Putamen (tissue), 1 donor: ENCODE results near the gene LRSAM1.
"Not testable (repeated sequence)": the region's sequence is repeated elsewhere in the genome, so short reads cannot be mapped to it uniquely, and the experiment has no call there.

Source experiments
- DNase-seq: peaks from one replicate; pipeline ENCODE4 v3.0.0-alpha.2; 2016; ENCODE audit warnings: low spot score

Gene LRSAM1

DNA sequence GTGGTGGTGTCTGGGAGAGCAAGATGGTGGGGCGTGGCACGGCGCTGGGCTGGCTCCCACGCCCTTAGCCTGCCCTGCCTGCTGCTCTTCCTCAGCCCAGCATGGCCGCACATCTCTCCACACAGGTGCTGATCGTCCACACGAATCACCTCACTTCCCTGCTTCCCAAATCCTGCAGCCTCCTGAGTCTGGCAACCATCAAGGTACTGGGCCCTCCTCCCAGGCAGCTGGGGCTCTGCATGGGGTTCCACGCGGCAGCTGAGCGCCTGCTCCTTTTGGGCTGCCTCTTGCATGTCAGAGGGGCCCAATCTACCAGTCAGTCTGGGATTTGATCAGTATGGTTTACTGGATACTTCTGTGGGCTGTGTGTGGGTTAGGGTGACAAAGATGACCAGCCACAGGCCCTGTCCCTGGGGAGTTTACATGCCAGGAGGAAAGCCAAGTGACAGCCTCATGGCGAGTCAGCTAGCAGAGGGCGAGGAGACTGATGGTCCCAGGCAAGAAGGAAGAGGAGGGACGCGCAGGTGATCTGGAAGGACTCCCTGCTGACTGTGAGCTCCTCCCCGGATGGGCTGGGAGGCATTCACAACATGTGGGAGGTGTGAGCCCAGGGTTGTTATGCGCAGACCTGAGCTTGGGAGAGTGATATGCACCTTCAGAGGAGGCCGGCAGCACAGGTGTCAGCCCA is 6.0 kb downstream of the LRSAM1 start:
- no peak for DNase-seq

DNA sequence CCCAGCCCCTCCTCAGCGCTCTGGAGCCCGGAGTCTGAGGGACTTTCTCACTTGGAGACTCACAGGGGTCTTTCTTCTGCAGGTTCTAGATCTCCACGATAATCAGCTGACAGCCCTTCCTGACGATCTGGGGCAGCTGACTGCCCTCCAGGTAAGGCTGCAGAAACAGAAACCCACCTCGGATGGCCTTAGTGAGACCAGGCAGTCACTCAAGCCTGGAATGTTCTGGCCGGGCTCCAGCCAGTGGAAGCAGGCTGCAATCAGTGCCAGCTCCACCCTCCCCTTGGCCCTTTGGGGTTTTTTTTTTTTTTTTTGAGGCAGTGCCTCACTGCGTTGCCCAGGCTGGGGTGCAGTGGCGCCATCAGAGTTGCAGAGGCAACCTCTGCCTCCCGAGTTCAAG is 7.6 kb downstream of the LRSAM1 start:
- no peak for DNase-seq

DNA sequence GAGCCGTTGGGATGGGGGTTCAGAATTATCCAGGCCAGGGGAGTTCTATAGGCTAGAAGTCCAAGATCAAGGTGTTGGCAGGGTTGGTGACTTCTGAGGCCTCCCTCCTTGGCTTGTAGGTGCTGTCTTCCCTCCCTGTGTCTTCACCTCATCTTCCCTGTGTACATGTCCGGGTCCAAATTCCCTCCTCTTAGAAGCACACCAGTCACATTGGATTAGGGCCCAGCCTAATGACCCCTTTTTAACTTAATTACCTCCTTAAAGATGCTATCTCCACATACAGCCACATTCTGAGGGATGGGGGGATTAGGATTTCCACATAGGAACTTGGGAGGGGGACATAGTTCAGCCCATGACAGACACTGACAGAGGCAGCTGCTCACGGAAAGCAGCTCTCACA is 12.1 kb downstream of the LRSAM1 start:
- DNase-seq = no peak

DNA sequence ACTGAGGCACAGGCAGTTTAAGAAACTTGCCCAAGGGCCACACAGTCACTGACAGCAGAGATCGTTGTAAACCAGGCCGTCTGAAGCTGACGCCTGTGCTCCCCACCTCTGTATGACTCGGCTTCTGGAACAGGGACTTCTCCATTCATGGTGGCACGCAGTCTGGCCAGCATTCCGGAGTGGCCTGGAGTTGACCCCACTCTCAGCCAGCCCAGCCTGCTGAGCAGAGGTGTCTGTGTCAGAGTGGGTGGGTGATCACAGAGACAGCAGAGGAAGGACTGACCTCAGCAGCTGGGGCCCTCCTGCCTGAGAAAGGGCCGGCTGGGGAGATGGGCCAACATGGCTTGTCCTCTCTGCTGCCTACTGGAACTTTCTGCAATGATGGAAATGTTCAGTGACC is 12.6 kb downstream of the LRSAM1 start:
- no peak for DNase-seq

DNA sequence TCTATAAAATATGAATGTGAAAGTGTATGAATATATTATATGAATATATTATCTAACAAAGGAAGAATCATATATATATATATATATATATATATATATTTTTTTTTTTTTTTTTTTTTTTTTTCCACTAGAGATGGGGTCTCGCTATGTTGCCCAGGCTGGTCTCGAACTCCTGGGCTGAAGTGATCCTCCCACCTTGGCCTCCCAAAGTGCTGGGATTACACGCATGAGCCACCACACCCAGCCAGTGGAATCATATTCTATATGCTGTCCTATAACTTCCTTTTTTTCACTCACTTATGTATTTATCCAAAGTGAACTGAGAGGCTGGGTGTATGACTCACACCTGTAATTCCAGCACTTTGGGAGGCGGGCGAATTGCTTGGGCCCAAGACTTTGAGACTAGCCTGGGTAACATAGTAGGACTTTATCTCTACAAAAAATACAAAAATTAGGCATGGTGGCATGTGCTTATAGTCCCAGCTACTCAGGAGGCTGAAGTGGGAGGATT is 15.2 kb downstream of the LRSAM1 start:
- DNase-seq = not testable (repeated sequence)

DNA sequence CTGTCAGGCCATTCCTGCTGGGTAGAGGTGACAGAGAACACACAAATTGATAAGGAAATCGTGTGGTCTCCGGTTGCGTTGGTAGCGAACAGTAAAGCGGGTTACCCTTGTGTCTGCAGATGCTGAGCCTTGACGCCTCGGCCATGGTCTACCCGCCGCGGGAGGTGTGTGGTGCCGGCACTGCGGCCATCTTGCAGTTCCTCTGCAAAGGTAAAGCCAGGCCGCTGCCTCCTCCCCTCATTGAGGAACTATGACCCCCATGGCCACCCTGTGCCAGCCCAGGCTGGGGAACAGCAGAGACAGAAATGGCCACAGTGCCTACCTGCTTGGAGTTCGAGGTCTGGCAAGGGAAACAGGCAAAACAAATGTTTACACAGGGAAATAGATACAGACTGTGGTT is 16.3 kb downstream of the LRSAM1 start:
- no peak for DNase-seq

DNA sequence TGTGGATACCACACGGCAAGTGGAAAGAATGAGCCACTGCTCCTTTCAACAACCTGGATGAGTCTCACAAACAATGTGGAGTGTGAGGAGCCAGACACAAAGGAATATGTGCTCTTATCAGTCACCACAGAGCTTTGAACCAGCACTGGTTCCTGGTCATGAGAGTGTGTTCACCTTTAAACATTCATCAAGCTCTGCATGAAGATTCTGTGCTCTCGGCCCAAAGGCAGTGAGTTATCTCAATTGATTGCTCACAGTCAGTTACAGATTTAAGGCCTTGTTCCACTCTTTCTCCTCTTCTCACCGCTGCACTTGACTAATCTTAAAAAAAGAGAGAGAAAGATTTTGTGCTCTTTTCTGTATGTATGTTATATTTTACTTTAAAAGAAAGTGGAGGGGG is 19.4 kb downstream of the LRSAM1 start:
- DNase-seq = no peak

DNA sequence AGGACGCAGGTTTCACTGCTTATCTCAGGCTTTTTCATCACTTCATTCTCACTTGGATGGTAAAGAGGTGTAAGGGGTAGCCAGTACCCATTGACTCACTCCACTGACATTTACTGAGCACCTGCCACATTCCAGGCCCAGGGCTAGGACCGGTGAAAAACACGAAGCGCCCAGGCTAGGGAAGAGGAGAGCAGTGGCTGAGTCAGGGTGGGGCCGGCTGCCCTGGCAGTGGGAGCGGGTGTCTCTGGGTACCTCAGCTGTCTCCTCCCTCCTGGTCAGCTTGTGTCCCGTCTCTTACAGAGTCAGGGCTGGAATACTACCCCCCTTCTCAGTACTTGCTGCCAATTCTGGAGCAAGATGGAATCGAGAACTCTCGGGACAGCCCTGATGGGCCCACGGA is 22.2 kb downstream of the LRSAM1 start:
- DNase-seq = no peak

DNA sequence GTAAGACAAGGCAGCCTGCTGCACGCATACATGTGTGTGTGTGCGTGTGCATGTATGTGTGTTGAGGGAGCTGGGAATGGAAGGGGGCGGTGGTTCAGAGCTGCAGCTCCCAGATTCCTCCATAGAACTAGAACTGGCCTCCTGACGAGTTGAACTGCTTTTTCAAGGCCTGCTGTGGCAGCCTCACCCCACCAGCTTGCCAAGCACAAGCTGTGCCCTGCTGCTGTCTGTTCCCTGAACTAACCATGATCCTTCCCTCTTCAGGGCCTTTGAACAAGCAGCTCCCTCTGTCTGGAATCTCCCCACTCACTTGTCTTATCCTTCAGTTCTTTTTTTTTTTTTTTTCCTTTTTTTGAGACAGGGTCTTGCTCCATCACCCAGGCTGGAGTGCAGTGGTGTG is 22.6 kb downstream of the LRSAM1 start:
- no peak for DNase-seq

DNA sequence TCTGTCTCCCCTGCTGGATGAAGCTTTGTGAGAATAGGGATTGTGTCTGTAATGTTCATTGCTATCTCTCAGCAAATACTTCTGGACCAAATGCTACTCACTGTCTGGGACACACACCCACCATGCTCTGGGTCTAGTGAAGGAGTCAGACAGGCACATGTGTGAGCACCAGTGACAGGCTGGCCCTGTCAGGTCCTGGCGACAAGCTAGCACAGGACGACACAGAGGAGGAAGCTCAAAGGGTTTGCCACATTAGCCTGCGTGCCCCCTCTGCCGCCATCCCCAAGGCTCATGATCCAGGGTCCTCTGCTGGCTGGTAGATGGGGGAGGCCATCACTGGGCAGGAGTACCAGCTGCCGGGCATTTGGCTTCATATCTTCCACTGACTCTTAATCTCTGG is 23.3 kb downstream of the LRSAM1 start:
- no peak for DNase-seq

DNA sequence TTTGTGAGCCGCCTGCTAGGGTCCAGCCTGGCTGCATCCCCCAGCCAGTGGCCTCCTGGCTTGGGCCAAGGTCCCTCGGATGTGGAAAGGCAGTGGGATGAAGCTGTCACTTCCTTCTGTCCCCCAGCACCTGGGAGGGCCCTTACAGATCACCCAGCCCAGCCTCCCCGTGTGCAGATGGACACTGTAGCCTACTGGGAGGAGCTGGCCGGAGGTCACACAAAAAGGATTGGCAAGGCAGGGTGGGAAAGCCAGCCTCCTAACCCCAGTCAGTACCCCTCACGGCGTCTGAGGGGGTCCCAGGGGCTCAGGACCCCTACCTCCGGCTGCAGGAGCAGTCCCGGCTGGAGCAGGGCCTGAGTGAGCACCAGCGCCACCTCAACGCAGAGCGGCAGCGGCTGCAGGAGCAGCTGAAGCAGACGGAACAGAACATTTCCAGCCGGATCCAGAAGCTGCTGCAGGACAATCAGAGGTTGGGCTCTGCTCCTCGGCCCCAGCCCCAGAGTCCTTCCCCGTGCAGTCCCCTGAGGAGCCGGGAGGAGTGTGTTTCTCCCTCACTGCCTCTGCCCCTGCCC is 28.3 kb downstream of the LRSAM1 start:
- DNase-seq = no peak

DNA sequence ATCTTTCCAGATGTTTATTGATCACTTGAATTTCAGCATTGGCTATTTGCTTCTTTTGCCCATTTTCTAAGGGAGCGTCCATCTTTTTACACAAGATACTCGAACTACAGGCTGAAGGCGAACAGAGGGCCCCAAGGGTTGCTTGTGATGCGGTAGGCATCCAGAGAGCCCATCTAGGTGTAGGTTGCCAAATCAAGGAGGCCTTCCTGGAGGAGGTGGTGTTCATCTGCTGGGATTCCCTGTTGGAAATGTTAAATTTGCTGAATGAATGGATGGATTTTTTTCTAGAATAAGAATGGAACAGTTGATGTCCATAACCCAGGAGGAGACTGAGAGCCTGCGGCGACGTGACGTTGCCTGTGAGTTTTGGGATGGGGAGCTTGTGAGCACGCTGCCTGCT is 31.4 kb downstream of the LRSAM1 start:
- DNase-seq = no peak

DNA sequence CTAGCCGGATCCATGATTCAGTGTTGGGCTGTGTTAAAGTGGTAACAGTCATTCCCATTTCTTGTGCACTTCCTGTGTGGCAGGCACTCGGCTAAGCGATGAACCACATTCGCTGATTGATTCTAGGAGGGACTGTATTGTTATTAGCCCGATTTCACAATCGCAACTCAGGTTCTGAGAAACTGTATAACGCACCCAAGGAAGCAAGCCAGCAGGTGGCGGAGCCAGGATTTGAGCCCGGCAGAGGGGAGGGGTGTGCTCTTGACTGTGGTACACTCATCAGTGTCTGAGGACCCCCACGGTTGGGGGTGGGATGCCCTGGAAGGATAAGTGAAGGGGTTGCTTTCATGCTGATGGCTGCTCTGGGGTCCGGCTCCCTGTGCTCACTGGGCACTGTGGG is 34.7 kb downstream of the LRSAM1 start:
- DNase-seq = no peak

DNA sequence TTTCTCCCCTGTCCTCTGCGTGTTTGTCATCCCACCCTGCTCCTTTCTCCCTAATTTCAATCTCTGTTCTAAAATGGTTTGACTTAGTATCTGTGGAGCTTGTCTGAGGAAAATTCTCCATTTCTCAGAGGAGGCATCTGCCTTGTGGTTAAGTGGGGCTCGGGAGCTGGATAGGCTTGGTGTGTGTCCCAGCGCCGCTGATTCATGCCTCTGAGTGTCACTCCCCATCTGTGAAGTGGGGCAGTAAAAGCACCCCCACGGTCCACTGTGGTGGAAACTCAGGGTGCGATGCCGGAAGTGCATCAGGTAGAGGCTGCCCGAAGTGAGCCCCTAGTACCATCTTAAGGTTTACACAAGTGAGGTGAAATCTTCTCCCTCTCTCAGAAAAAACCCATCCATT is 37.6 kb downstream of the LRSAM1 start:
- DNase-seq = no peak

DNA sequence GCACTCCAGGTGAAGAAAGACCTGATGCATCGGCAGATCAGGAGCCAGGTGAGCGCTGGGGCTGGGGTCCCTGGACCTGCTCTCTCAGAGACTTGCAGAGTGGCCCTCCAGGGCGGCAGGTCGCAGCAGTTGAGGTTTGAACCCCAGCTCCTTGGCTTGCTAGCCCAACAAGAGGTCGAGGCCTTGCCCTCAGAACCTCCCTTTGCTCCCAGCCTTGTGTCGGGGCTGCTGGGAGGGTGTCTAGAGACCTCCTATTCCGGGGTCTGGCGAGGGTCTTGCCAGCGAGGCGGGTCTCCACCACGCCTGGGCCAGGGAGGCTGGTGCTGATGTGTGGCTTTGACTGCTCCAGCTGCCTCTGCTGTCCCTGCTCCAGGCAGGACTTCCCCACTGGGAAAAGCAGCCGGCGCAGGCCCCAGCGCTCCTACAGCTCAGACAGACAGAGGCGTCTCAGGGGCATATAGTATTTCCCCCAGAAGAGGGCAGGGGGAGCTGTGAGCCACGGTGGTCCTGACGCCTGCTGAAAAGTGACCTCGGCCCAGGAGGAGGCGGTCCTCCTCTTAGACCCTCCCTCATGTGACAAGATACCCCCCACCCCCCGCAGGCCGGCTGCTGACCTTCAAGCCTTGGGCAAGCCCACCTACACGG is 38.3 kb downstream of the LRSAM1 start:
- no peak for DNase-seq

DNA sequence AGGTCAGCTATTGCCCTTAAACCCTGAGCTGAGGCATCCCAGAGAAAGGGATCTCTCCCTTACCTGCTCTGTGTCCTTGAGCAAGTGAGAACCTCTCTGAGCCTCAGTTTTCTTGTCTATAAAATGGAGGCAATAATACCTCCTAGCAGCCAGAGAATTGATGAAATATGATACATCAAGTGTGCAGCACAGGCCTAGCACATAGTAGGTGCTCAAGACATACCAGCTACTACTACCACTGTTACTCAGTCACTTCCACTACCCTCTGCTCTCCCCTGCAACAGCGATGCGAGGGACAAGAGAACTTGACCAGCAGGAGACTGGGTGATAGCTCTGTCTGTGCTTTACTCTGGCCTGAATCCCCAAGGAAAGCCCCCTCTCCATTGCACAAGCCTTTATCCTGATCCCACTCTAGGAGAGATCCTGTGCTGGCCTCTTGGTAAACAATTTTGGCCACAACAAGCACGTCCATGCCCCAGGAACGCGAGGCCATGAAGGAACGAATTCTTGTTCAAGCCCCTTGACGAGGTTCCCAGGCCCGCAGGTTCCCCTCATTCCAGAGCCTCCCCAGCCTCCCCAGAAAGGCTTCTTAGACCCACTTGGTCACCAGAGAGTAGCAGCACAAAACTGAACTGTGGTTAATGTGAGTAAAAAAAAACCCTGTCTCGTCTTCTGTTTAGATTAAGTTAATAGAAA is 39.4 kb downstream of the LRSAM1 start:
- DNase-seq = no peak

DNA sequence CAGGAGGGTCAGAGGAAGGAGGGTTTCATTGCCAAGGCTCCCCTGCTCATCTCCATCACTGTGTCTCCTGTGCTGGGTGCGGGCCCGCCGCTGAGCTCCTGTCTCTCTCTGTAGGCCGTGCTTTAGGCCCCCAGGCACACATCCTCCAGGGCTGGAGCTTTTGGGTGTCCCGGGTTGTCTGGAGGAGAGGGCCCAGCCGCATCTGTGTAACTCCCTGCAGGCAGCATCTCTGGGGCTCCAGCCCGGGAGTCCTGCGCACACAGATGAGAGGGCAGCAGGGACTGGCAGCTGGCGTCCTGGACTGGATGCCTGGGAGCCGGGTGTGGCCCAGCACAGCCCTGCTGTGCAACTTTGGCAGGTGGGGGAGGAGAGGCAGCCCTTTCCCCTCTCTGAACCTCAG is 40.2 kb downstream of the LRSAM1 start:
- DNase-seq = no peak

DNA sequence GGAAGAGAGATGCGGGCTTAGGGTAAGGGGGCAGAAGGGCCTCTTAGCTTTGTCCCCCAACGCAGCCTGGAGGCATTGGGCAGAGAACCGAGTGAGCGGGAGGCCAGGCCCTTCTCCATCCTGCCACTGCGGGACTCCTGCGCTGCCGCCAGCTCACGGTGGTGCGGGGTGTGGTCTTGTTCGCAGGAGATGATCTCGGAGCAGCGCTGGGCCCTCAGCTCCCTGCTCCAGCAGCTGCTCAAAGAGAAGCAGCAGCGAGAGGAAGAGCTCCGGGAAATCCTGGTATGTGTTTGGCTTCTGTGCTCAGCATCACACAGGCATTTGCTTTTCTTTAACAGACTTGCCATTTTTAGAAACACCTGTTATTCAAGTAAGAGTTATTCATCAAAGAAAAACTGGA is 41.3 kb downstream of the LRSAM1 start:
- no peak for DNase-seq

DNA sequence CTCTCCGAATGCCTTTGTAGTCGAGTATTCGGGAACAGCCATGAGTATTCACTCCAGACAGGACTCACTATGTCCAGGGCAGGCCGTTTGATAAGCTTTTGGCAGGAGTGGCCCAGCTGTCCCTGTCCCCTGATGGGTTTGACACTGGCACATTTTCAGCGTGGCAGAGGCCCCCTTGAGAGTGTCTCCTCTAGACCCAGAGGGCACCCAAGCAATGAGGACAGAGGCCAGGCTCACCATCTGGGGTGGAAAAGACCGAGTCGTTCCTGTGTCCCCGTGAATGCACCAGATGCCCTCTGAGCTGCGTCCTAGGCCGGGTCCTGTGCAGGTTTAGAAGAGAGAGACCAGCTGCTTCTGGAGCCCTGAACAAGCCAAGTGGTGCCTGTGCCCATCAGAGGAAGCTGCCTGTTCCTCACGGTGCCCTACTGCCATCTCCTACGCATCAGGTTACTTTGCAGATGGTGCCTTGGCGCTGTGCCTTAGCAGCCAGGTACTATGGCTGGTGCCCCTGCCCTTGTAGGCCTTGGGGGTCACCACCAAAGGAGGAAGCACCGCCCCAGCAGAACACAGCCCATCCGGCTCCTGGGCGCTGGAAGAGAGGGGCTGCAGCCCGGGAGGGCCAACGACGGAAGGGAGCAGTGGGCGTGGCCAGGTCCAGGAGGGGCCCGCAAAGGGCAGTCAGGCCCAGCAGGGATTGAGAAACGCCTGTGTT is 42.4 kb downstream of the LRSAM1 start:
- DNase-seq = no peak

DNA sequence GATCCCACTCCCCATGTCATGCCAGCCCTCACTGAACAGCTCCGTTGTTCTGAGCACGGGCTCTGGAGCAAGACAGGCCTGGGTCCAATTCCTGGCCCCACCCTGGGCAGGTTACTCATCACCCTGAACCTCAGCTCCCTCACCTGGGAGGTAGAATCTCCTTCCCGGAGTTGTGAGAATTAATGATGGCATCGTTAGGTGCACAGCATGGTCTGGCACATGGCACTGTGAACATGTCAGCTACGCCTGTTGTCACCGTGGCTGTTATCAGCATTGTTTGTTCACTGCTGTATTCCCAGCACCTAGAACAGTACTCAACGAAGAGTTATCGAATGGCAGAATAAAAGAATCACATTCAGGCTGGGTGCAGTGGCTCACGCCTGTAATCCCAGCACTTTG is 43.0 kb downstream of the LRSAM1 start:
- DNase-seq = no peak

DNA sequence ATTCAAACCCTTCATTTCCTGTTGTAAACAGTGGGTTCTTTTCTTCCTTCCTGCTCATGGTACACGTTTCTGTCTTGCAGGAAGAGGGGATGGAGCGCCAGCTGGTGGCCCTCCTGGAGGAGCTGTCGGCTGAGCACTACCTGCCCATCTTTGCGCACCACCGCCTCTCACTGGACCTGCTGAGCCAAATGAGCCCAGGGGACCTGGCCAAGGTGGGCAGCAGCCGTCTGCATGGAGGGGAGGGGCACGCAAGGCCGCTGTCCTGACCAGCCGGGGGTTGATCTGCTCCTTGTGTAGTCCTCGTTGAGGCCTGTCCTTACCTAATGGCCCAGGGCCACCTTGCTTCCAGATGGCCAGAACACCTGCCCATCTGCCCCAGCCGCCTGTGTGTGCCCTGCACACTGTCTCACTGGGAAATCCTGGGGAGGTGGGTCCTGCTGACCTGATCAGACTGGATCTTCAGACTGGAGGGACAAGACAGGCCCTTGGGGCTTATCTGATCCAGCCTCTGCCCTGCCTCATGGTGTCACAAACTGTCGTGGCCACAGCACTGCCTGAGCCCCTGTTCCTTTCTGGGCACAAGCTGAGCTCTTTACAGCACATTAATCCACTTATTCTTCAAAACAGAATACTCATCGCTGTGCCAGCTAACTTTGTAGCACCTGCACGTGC is 44.7 kb downstream of the LRSAM1 start:
- DNase-seq = no peak

DNA sequence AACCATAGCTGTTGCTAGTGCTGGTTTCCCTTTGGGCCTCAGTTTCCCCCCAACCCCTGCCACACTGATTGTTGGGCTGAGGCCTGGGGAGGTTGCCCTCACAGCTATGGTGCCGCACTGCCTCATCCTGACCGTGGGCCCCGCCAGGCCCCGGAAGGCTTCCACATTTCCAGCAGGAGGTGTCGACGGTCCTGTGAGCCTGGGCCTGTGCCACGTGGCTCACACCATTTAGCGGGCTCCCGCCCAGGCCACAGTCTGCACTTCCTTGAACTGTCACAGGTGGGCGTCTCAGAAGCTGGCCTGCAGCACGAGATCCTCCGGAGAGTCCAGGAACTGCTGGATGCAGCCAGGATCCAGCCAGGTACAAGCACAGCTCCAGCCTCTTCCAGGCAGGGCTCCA is 45.7 kb downstream of the LRSAM1 start:
- no peak for DNase-seq
